GM12801 (cell line): Measurements from ENCODE around the gene CNTNAP4.

Experiments
- TF ChIP-seq, protein P1 (sequence below): IDR thresholded peaks from one replicate; pipeline ENCODE4 v1.5.1; 2011; ENCODE audit warnings: control low read depth; ENCODE audit not compliant: insufficient read length; ENCODE audit errors: extremely low read depth

The CNTNAP4 gene

DNA sequence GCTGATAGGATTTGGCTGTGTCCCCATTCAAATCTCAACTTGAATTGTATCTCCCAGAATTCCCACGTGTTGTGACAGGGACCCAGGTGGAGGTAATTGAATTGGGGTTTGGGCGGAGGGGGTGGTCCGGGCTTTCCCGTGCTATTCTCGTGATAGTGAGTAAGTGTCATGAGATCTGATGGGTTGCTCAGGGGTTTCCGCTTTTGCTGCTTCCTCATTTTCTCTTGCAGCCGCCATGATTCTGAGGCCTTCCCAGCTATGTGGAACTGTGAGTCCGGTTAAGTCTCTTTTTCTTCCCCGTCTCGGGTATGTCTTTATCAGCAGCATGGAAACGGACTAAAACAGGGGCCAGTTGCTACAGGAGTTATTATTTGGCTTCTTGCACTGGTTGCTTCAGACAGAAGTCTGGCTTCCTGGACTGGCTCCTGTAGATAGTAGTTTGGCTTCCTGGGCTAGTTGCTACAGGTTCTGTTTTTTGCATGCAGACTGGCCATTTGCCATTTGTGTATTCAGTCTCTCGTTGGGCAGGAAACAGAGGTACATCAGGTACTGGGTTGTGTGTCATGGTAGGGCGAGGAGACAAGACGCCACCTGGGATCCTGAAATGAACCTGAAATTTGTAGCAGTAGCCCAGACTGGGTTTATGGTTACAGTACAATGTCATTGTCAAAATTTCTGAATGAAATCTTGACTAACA, 32.6 kb downstream of the CNTNAP4 start:
- TF ChIP-seq, protein P1, sequence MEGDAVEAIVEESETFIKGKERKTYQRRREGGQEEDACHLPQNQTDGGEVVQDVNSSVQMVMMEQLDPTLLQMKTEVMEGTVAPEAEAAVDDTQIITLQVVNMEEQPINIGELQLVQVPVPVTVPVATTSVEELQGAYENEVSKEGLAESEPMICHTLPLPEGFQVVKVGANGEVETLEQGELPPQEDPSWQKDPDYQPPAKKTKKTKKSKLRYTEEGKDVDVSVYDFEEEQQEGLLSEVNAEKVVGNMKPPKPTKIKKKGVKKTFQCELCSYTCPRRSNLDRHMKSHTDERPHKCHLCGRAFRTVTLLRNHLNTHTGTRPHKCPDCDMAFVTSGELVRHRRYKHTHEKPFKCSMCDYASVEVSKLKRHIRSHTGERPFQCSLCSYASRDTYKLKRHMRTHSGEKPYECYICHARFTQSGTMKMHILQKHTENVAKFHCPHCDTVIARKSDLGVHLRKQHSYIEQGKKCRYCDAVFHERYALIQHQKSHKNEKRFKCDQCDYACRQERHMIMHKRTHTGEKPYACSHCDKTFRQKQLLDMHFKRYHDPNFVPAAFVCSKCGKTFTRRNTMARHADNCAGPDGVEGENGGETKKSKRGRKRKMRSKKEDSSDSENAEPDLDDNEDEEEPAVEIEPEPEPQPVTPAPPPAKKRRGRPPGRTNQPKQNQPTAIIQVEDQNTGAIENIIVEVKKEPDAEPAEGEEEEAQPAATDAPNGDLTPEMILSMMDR = no peak

DNA sequence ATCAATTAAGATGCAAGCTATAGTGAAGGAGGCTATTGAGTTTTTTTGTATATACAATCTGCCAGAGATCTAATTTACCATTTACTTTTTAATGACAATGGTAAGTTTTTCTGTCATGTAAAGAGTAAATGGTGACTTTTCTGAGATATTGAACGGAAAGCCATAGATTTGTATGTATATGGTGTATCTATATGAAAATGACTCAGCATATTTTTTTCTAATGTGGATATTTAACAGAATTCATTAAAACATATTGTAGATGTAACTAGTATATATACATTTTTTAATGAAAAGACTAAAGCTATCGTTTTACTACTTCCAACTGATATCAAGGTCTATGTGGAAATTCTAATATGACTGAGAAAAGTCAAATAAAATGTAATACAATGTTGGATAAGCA, 34.1 kb downstream of the CNTNAP4 start:
- TF ChIP-seq, protein P1 = no peak

DNA sequence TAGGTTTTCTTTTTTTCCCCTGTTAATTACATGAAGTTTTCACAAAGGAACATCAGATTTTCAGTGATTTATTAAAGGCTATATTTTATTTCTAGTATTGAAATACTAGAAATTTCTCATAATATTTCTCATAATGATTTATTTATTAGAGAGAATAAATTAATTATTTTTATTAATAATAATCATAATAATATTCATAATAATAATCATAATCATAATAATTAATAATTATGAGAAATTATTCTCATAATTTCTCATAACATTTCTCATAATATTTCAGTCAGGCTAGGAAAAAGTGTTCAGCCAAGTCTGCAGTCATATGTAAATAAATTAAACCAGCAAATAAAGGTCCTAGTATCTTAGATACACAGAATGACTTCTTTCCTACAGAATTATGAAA, 41.4 kb downstream of the CNTNAP4 start:
- TF ChIP-seq, protein P1 = no peak

DNA sequence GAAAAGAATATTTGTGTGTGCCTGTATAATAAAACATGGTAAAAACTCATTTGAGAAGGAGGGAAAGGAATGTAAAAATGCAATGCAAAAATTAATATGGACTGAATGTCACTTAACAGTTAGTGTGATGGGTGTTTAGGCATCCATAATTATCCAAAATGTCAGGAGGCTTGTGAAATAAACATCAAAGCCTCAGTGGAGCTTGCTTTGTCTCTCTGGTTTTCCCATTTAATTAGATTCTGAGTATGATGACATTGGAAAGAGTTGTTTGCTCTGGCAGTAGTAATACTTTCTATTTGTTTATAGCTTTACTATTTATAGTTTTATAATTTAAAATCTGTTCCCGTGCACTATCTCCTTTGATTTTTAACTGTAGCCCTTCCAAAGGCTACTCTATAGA, 51.9 kb downstream of the CNTNAP4 start:
- TF ChIP-seq, protein P1 = no peak

DNA sequence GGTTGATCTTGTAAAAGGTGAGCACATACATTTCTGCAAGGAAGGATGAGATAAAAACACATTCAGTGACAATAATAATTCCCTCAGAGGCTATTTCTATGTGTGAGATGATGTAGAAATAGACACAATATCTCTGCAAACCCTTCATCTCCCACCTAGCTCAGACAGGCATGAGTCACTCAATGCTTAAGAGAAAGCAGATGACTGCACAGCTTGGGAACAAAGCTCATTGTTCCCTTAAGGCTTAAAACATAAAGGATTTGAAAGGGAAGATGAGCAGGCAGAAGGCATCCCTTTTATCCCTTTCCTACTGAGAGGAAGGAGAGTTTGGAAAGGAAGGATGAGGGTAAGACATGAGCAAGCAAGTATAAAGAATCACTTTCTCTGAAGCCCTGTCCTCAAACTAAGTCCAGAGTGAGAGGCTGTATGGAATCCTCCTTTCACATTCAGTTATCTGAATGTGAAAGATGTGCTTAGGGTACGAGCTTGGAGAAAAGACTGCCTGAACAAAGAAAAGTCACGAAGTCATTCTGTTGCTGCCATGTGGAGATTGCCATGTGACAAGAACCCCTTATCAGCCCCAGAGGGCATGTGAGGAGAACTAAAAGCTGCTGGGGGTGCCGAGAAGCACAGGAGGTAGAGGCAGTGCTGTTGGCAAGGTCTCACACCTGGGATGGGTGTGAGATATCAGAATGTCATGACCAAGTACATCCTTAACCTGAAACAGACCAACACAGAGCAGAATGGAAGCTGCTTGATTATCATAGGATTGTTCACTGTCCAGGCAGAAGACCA, 58.2 kb downstream of the CNTNAP4 start:
- TF ChIP-seq, protein P1 = no peak

DNA sequence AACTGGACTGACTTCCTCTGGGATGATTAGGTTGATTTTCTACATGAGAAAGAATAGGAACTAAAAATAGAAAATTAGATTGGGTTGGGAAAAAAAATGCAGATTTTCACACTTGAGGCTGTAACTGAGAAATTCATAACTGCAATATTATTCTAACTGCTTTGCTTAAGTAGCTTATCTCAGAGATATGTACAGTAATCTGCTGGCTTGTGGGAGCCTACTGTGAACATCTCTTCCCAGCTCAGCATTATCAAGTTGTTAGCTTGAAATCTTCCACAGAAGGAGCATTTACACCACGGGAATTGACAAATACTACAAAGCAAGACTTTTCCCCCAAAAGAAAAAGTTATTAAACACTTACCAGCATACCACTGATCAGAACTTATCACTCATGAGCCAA, 58.9 kb downstream of the CNTNAP4 start:
- TF ChIP-seq, protein P1 = no peak

DNA sequence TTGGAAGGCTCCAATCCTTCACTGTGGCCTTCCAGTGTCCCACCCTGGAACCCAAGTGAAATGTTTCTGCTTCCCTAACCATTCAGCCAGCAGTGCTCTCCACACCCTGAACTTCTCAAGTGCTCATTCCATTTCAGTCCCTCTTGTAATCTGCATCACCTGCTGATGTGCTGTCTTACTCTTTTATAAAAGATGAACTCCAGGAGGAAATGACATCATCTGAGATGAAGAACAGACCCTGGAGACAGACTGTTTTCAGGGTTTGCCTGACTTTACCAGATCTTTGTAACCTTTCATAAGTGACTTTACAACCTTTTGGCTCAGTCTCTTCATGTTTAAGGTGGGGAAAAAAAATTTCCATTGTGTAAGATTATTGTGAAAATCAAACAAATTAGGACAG, 61.3 kb downstream of the CNTNAP4 start:
- TF ChIP-seq, protein P1 = no peak
